H9 (cell line): ENCODE data around the gene FARS2. TPM values are rescaled to one million over a fixed set of nuclear protein-coding genes. Genes with fewer than 3 reads are reported as not detected.

ENCODE experiments used
- DNase-seq: peaks from one replicate; pipeline ENCODE4 v3.0.0-alpha.2; 2017
- H2AFZ ChIP-seq: one replicate; pipeline ENCODE4 v1.6.1; 2013; ENCODE audit warnings: mild to moderate bottlenecking, low read length, control low read depth, moderate library complexity
- H2AK5ac ChIP-seq: 2 replicates; pipeline ENCODE4 v1.6.1; 2013; ENCODE audit warnings: low read length, control low read depth, mixed read lengths; ENCODE audit not compliant: insufficient read length
- H2BK120ac ChIP-seq: one replicate; pipeline ENCODE4 v1.6.1; 2013; ENCODE audit warnings: low read depth, mild to moderate bottlenecking, low read length, control low read depth, inconsistent platforms; ENCODE audit not compliant: poor library complexity, severe bottlenecking
- H2BK12ac ChIP-seq: 2 replicates; pipeline ENCODE4 v1.6.1; 2013; ENCODE audit warnings: low read length, control low read depth, mixed read lengths, low read depth; ENCODE audit not compliant: insufficient read length
- H2BK15ac ChIP-seq: 2 replicates; pipeline ENCODE4 v1.6.1; 2013; ENCODE audit warnings: low read depth, low read length, control low read depth
- H2BK20ac ChIP-seq: one replicate; pipeline ENCODE4 v1.6.1; 2013; ENCODE audit warnings: low read depth, mild to moderate bottlenecking, low read length, control low read depth, inconsistent platforms; ENCODE audit not compliant: poor library complexity, severe bottlenecking
- H2BK5ac ChIP-seq: 2 replicates; pipeline ENCODE4 v1.6.1; 2013; ENCODE audit warnings: low read length, control low read depth, mixed read lengths; ENCODE audit not compliant: insufficient read length
- H3K14ac ChIP-seq: 2 replicates; pipeline ENCODE4 v1.6.1; 2013; ENCODE audit warnings: low read length, control low read depth; ENCODE audit not compliant: insufficient read depth
- H3K18ac ChIP-seq: 2 replicates; pipeline ENCODE4 v1.6.1; 2013; ENCODE audit warnings: low read depth, mild to moderate bottlenecking, mixed read lengths, low read length, control low read depth; ENCODE audit not compliant: insufficient read length
- H3K23ac ChIP-seq: 2 replicates; pipeline ENCODE4 v1.6.1; 2013; ENCODE audit warnings: low read length, control low read depth, mixed read lengths, low read depth; ENCODE audit not compliant: insufficient read length
- H3K23me2 ChIP-seq: 2 replicates; pipeline ENCODE4 v1.6.1; 2013; ENCODE audit warnings: low read depth, mild to moderate bottlenecking, mixed read lengths, low read length, control low read depth; ENCODE audit not compliant: insufficient read length, poor library complexity, severe bottlenecking
- H3K27ac ChIP-seq: 2 replicates; pipeline ENCODE4 v1.5.1; 2013; ENCODE audit warnings: low read length, control low read depth, mixed read lengths, low read depth; ENCODE audit not compliant: insufficient read length
- H3K27me3 ChIP-seq: 2 replicates; pipeline ENCODE4 v1.6.1; 2013; ENCODE audit warnings: low read length, control low read depth, inconsistent platforms; ENCODE audit not compliant: insufficient read depth
- H3K4ac ChIP-seq: 2 replicates; pipeline ENCODE4 v1.6.1; 2013; ENCODE audit warnings: low read depth, mild to moderate bottlenecking, control low read depth, inconsistent platforms, low read length, moderate library complexity
- H3K4me1 ChIP-seq: 2 replicates; pipeline ENCODE4 v1.6.1; 2013; ENCODE audit warnings: low read length, control low read depth, inconsistent platforms; ENCODE audit not compliant: insufficient read depth
- H3K4me2 ChIP-seq: 2 replicates; pipeline ENCODE4 v1.6.1; 2013; ENCODE audit warnings: low read length, control low read depth, mixed read lengths; ENCODE audit not compliant: insufficient read length, insufficient read depth
- H3K56ac ChIP-seq: 2 replicates; pipeline ENCODE4 v1.6.1; 2013; ENCODE audit warnings: low read depth, mild to moderate bottlenecking, mixed read lengths, low read length, control low read depth; ENCODE audit not compliant: insufficient read length
- H3K79me1 ChIP-seq: 2 replicates; pipeline ENCODE4 v1.6.1; 2013; ENCODE audit warnings: low read depth, mild to moderate bottlenecking, moderate library complexity, low read length, control low read depth, inconsistent platforms; ENCODE audit not compliant: insufficient read depth, poor library complexity, severe bottlenecking
- H3K79me2 ChIP-seq: 2 replicates; pipeline ENCODE4 v1.6.1; 2013; ENCODE audit warnings: low read length, control low read depth, inconsistent platforms; ENCODE audit not compliant: insufficient read depth
- H3K9ac ChIP-seq: 2 replicates; pipeline ENCODE4 v1.6.1; 2013; ENCODE audit warnings: low read length, control low read depth, mixed read lengths; ENCODE audit not compliant: insufficient read length; ENCODE audit errors: extremely low read depth
- H3K9me3 ChIP-seq: one replicate; pipeline ENCODE4 v1.6.1; 2013; ENCODE audit warnings: low read depth, low read length, inconsistent platforms; ENCODE audit not compliant: control insufficient read depth
- H3T11ph ChIP-seq: one replicate; pipeline ENCODE4 v1.6.1; 2013; ENCODE audit warnings: mild to moderate bottlenecking, low read length, control low read depth, inconsistent platforms
- H4K20me1 ChIP-seq: one replicate; pipeline ENCODE4 v1.6.1; 2013; ENCODE audit not compliant: control insufficient read depth, insufficient read length, insufficient read depth
- H4K5ac ChIP-seq: 2 replicates; pipeline ENCODE4 v1.6.1; 2013; ENCODE audit warnings: low read depth, mild to moderate bottlenecking, mixed read lengths, low read length, control low read depth; ENCODE audit not compliant: insufficient read length
- H4K8ac ChIP-seq: replicated peaks from 2 replicates; pipeline ENCODE4 v1.6.1; 2013; ENCODE audit warnings: low read length, control low read depth, mixed read lengths, low read depth; ENCODE audit not compliant: insufficient read length
- H4K91ac ChIP-seq: 2 replicates; pipeline ENCODE4 v1.6.1; 2013; ENCODE audit warnings: low read depth, mild to moderate bottlenecking, moderate library complexity, mixed read lengths, low read length, control low read depth; ENCODE audit not compliant: insufficient read length
- H3K27ac Mint-ChIP-seq, 3 experiments: 2 replicates in 2 of 3; 3 replicates in 1 of 3; pipeline ENCODE4 v1.8.0; 2020 to 2021; ENCODE audit warnings: mixed read lengths in 3 of 3, mild to moderate bottlenecking in 1 of 3, moderate library complexity in 1 of 3
- H3K27me3 Mint-ChIP-seq: 2 replicates; pipeline ENCODE4 v1.8.0; 2021; ENCODE audit warnings: low read depth, mild to moderate bottlenecking, moderate library complexity, mixed read lengths
- H3K36me3 Mint-ChIP-seq, 3 experiments: 2 replicates in 2 of 3; 3 replicates in 1 of 3; pipeline ENCODE4 v1.8.0; 2020 to 2021; ENCODE audit warnings: low read depth in 3 of 3, mixed read lengths in 3 of 3; ENCODE audit not compliant: insufficient read depth in 1 of 3
- H3K4me1 Mint-ChIP-seq, 2 experiments: 2 replicates each; pipeline ENCODE4 v1.8.0; 2020; ENCODE audit warnings: mixed read lengths in 2 of 2
- H3K4me3 Mint-ChIP-seq, 2 experiments: 2 replicates in 1 of 2; 3 replicates in 1 of 2; pipeline ENCODE4 v1.8.0; 2020 to 2021; ENCODE audit warnings: mild to moderate bottlenecking in 2 of 2, mixed read lengths in 2 of 2, moderate library complexity in 1 of 2
- H3K9me3 Mint-ChIP-seq, 2 experiments: 2 replicates in 1 of 2; 3 replicates in 1 of 2; pipeline ENCODE4 v1.8.0; 2020; ENCODE audit warnings: mild to moderate bottlenecking in 2 of 2, mixed read lengths in 2 of 2, moderate library complexity in 1 of 2
- WGBS: extraction: QIAGEN DNeasy Blood & Tissue Kit; methylation state at CpG from one replicate; pipeline ENCODE4 v1.1.7; 2013; ENCODE audit warnings: missing lambda C conversion rate, low lambda C conversion rate, mixed read lengths; ENCODE audit not compliant: insufficient read length; ENCODE audit errors: extremely low coverage; 5-methylcytosine and 5-hydroxymethylcytosine counted together
- total RNA-seq: library from RNA; stranded (reverse); gene quantifications from 2 replicates; pipeline ENCODE4 v1.2.1, GENCODE V29; 2021
- TF ChIP-seq, protein P1 (sequence below): fragments of 200-600 bp; sonication (generic); conservative IDR thresholded peaks from 3 replicates; pipeline ENCODE4 v1.8.0; 2021; ENCODE audit warnings: antibody characterized with exemption, mild to moderate bottlenecking

Gene FARS2
- total RNA-seq, 1 experiment from 2014 or later, result 8.5 TPM

- no peak overlapping the region for H3K4me3 Mint-ChIP-seq
- Histone ChIP-seq H3K23me2 (no peaks in the 10 kb centered on the region), H3K4me1 (no peaks in the 10 kb centered on the region), H4K5ac (no peak overlapping the region), H3K4me2 (no peak overlapping the region), H3K9ac (no peak overlapping the region), H3K79me1 (no peaks in the 10 kb centered on the region), H2AFZ (no peak overlapping the region), H4K20me1 (no peaks in the 10 kb centered on the region), H3K56ac (no peak overlapping the region), H3K27ac (no peak overlapping the region), H4K8ac (no peak overlapping the region), H3T11ph (no peak overlapping the region), H3K79me2 (no peaks in the 10 kb centered on the region), H2BK5ac (no peak overlapping the region), H3K27me3 (no peaks in the 10 kb centered on the region), H2AK5ac (no peak overlapping the region), H3K18ac (no peak overlapping the region), H3K9me3 (no peaks in the 10 kb centered on the region), H2BK12ac (no peak overlapping the region), H2BK20ac (no peak overlapping the region), H2BK15ac (no peak overlapping the region), H3K4ac (no peak overlapping the region), H2BK120ac (no peak overlapping the region), H4K91ac (no peak overlapping the region), H3K23ac (no peak overlapping the region), H3K14ac (no peak overlapping the region)
- no peak for DNase-seq
- no peaks in the 10 kb centered on the region for H3K36me3 Mint-ChIP-seq
- TF ChIP-seq, protein P1, sequence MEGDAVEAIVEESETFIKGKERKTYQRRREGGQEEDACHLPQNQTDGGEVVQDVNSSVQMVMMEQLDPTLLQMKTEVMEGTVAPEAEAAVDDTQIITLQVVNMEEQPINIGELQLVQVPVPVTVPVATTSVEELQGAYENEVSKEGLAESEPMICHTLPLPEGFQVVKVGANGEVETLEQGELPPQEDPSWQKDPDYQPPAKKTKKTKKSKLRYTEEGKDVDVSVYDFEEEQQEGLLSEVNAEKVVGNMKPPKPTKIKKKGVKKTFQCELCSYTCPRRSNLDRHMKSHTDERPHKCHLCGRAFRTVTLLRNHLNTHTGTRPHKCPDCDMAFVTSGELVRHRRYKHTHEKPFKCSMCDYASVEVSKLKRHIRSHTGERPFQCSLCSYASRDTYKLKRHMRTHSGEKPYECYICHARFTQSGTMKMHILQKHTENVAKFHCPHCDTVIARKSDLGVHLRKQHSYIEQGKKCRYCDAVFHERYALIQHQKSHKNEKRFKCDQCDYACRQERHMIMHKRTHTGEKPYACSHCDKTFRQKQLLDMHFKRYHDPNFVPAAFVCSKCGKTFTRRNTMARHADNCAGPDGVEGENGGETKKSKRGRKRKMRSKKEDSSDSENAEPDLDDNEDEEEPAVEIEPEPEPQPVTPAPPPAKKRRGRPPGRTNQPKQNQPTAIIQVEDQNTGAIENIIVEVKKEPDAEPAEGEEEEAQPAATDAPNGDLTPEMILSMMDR, result no peak
- H3K4me1 Mint-ChIP-seq, result peaks cover 3 to 4% of the 10 kb centered on the region in 2 experiments; a peak in 1 of 4 replicates
- H3K27ac Mint-ChIP-seq, result no peak overlapping the region
- no peaks in the 10 kb centered on the region for H3K27me3 Mint-ChIP-seq
- no peaks in the 10 kb centered on the region for H3K9me3 Mint-ChIP-seq
- WGBS, result no CpG with 5 or more reads among the region's 3 CpGs
Measured at GRCh38 chr6:5484692-5485091, 223.4 kb downstream of the FARS2 start.
